Measurements from ENCODE around the gene TMIGD3. TPM values are rescaled to one million over a fixed set of nuclear protein-coding genes. Genes with fewer than 3 reads are reported as not detected.

The TMIGD3 gene
- total and polyA plus RNA-seq, 2 donors from 2014 or later, result 0.43 to 3.0 TPM

DNA sequence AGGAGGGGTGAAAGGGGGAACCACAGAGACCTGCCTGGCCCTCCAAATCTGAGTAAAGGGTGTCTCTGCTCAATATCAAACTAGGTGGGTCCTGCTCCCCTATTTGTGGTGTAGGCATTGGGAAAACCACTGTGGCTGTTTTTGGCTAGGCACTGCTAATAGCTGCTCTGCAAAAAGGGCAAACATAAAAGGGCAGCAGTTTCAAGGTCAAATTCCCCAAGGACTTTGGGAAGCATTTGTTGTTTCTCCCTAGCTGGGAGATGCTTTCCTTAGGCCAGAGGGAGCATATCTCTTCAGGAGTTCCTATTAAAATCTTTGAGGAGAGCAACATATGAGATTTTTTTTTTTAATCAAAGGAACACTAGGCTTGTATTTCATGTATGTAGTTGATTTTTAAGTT, 27.2 kb downstream of the TMIGD3 start:
- Histone ChIP-seq H3K4me3 (ENCODE audit: low read length in 3 of 3) (no peak overlapping the region), H3K27me3 (ENCODE audit: control insufficient read depth, insufficient read depth, low read length) (no peaks in the 10 kb centered on the region), H3K27ac (ENCODE audit: low read depth in 2 of 2, low read length in 2 of 2) (no peak overlapping the region)

DNA sequence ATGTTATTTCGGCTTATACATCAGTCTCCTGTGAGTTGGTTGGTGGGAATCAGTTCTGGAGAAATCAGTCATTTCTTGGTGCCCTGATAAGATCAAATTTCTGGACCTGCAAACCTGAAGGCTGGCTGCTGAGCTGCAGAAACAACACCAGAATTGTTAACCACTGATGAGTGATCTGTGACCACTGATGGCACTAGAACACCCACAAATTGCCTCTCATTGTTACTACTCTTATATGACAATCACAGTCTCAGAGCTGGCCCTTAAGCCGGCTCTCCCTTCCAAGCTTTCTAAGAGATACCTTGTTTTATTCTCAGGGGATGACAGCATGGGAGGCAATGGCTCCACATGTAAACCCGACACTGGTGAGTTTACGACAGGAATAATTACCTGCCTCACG, 27.7 kb downstream of the TMIGD3 start:
- FAIRE-seq, result no peak
- Histone ChIP-seq H3K9me3 (ENCODE audit: control insufficient read depth in 2 of 3, insufficient read depth in 1 of 3, low read length in 3 of 3) (no peaks in the 10 kb centered on the region), H3K27me3 (ENCODE audit: control insufficient read depth, insufficient read depth, low read length) (no peaks in the 10 kb centered on the region), H3K9ac (ENCODE audit: low read length in 3 of 3) (no peak overlapping the region), H3K36me3 (ENCODE audit: control insufficient read depth in 2 of 3, insufficient read depth in 3 of 3, low read length in 3 of 3) (peaks cover 0 to 4% (median 0%) of the 10 kb centered on the region in 3 donors), H3K4me3 (ENCODE audit: low read length in 3 of 3) (no peak overlapping the region), H3K4me1 (ENCODE audit: control insufficient read depth in 2 of 3, insufficient read depth in 2 of 3, low read depth in 1 of 3, low read length in 3 of 3) (no peaks in the 10 kb centered on the region), H3K27ac (ENCODE audit: low read depth in 2 of 2, low read length in 2 of 2) (no peak overlapping the region)
- TF ChIP-seq, protein P1, sequence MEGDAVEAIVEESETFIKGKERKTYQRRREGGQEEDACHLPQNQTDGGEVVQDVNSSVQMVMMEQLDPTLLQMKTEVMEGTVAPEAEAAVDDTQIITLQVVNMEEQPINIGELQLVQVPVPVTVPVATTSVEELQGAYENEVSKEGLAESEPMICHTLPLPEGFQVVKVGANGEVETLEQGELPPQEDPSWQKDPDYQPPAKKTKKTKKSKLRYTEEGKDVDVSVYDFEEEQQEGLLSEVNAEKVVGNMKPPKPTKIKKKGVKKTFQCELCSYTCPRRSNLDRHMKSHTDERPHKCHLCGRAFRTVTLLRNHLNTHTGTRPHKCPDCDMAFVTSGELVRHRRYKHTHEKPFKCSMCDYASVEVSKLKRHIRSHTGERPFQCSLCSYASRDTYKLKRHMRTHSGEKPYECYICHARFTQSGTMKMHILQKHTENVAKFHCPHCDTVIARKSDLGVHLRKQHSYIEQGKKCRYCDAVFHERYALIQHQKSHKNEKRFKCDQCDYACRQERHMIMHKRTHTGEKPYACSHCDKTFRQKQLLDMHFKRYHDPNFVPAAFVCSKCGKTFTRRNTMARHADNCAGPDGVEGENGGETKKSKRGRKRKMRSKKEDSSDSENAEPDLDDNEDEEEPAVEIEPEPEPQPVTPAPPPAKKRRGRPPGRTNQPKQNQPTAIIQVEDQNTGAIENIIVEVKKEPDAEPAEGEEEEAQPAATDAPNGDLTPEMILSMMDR (IDR thresholded peaks at IDR 0.05; ENCODE audit: borderline replicate concordance, extremely low read depth, insufficient read depth), result no peak
- DNase-seq, result no peak
- intact Hi-C loops (cut with DNase I), result no loop called here

More for the DNA sequence above, 27.2 kb downstream of the TMIGD3 start:
- H3K9me3 ChIP-seq (ENCODE audit: control insufficient read depth in 2 of 3, insufficient read depth in 1 of 3, low read length in 3 of 3), result no peaks in the 10 kb centered on the region
- DNase-seq (no peak), FAIRE-seq (no peak)
- peaks cover 0 to 3% (median 0%) of the 10 kb centered on the region in 3 donors for H3K36me3 ChIP-seq (ENCODE audit: control insufficient read depth in 2 of 3, insufficient read depth in 3 of 3, low read length in 3 of 3)
- TF ChIP-seq, protein P1 (IDR thresholded peaks at IDR 0.05; ENCODE audit: borderline replicate concordance, extremely low read depth, insufficient read depth), result no peak
- H3K9ac ChIP-seq (ENCODE audit: low read length in 3 of 3), result no peak overlapping the region
- H3K4me1 ChIP-seq (ENCODE audit: control insufficient read depth in 2 of 3, insufficient read depth in 2 of 3, low read depth in 1 of 3, low read length in 3 of 3), result no peaks in the 10 kb centered on the region
- intact Hi-C loops (cut with DNase I), result no loop called here

DNA sequence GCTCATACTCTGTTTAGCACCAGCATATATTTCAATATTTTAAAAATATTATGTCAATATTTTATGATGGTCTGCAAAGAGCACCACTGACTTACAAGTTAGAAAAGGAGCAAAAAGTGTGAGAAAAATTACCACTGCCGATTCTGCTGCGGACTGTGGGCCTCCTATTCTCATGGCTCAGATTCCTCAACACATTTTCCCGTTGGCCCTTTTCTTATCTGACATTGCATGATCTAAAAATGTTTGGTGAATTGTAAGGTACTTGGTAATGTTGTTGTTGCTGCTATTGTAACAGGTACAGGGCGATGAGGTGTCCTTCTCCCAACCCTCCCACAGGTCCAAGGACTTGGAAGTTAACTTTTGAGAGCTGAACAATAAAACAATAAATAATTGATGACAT, 28.9 kb downstream of the TMIGD3 start:
- no peak overlapping the region for H3K4me3 ChIP-seq (ENCODE audit: low read length in 3 of 3)
- H3K27ac ChIP-seq (ENCODE audit: low read depth in 2 of 2, low read length in 2 of 2), result no peak overlapping the region
- DNase-seq, result no peak
- H3K9ac ChIP-seq (ENCODE audit: low read length in 3 of 3), result no peak overlapping the region
- intact Hi-C loops (cut with DNase I), result no loop called here
- no peak for FAIRE-seq
- H3K4me1 ChIP-seq (ENCODE audit: control insufficient read depth in 2 of 3, insufficient read depth in 2 of 3, low read depth in 1 of 3, low read length in 3 of 3), result no peaks in the 10 kb centered on the region
- TF ChIP-seq, protein P1 (IDR thresholded peaks at IDR 0.05; ENCODE audit: borderline replicate concordance, extremely low read depth, insufficient read depth), result no peak
- no peaks in the 10 kb centered on the region for H3K27me3 ChIP-seq (ENCODE audit: control insufficient read depth, insufficient read depth, low read length)
- H3K36me3 ChIP-seq (ENCODE audit: control insufficient read depth in 2 of 3, insufficient read depth in 3 of 3, low read length in 3 of 3), result peaks cover 0 to 7% (median 6%) of the 10 kb centered on the region in 3 donors
- no peaks in the 10 kb centered on the region for H3K9me3 ChIP-seq (ENCODE audit: control insufficient read depth in 2 of 3, insufficient read depth in 1 of 3, low read length in 3 of 3)

DNA sequence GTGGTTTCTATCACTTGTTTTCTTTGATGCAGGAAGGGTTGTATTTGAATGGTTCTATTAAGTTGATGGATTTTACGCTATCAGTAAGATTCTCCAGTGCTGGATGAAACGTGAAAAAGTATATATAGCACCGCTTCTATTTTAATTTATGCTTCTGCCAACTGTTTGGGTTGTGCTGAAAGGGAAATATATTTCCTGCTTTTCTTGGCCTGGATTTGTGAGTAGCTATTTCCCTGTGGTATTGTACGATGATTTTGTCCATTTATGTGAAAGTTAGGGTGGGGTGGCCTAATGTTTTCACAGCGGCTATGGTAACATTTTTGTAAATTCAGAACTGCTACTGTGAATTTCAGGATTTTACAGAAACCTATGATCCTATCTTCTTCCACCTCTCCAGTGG, 29.3 kb downstream of the TMIGD3 start:
- Histone ChIP-seq H3K4me3 (ENCODE audit: low read length in 3 of 3) (peak overlapping the region in 1 of 3 donors; percentile 10), H3K9ac (ENCODE audit: low read length in 3 of 3) (no peak overlapping the region), H3K27me3 (ENCODE audit: control insufficient read depth, insufficient read depth, low read length) (no peaks in the 10 kb centered on the region), H3K36me3 (ENCODE audit: control insufficient read depth in 2 of 3, insufficient read depth in 3 of 3, low read length in 3 of 3) (peaks cover 0 to 9% (median 8%) of the 10 kb centered on the region in 3 donors), H3K27ac (ENCODE audit: low read depth in 2 of 2, low read length in 2 of 2) (peak overlapping the region in 1 of 2 donors; percentile 32), H3K4me1 (ENCODE audit: control insufficient read depth in 2 of 3, insufficient read depth in 2 of 3, low read depth in 1 of 3, low read length in 3 of 3) (no peaks in the 10 kb centered on the region), H3K9me3 (ENCODE audit: control insufficient read depth in 2 of 3, insufficient read depth in 1 of 3, low read length in 3 of 3) (no peaks in the 10 kb centered on the region)
- FAIRE-seq (no peak), DNase-seq (no peak)
- TF ChIP-seq, protein P1 (IDR thresholded peaks at IDR 0.05; ENCODE audit: borderline replicate concordance, extremely low read depth, insufficient read depth), result no peak
- intact Hi-C loops (cut with DNase I), result no loop called here

Data from kidney (tissue), 14 donors.